Brain pericyte (primary cell): ENCODE data around the gene AZGP1.
"Not testable (repeated sequence)": the region's sequence is repeated elsewhere in the genome, so short reads cannot be mapped to it uniquely, and the experiment has no call there.

Experiments
- DNase-seq: peaks from one replicate; pipeline ENCODE4 v3.0.0-alpha.2; 2012; ENCODE audit warnings: low read depth, low spot score

Gene AZGP1

DNA sequence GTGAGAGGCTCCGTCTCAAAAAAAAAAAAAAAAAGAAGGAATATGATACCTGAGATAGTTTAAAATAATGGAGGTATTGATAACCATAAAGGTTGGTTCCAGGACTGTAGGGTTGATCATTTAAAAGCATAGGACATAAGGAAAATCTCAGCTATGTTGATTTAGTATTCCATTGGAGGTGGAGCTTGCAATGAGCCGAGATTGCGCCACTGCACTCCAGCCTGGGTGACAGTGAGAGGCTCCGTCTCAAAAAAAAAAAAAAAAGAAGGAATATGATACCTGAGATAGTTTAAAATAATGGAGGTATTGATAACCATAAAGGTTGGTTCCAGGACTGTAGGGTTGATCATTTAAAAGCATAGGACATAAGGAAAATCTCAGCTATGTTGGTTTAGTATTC, 23.2 kb downstream of the AZGP1 start:
- DNase-seq: not testable (repeated sequence)

DNA sequence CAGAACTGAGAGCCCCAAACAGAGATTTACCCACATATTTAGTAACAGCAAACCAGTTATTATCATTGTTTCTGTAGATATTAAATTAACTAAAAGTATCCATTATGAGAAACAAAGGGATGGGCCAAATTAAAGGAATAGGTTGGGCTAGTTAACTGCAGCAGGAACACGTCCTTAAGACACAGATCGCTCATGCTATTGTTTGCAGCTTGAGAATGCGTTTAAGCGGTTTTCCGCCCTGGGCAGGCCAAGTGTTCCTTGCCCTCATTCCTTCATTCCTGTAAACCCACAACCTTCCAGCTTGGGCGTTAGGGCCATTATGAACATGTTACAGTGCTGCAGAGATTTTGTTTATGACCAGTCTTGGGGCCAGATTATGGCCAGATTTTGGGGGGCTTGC, 25.0 kb downstream of the AZGP1 start:
- DNase-seq: not testable (repeated sequence)

DNA sequence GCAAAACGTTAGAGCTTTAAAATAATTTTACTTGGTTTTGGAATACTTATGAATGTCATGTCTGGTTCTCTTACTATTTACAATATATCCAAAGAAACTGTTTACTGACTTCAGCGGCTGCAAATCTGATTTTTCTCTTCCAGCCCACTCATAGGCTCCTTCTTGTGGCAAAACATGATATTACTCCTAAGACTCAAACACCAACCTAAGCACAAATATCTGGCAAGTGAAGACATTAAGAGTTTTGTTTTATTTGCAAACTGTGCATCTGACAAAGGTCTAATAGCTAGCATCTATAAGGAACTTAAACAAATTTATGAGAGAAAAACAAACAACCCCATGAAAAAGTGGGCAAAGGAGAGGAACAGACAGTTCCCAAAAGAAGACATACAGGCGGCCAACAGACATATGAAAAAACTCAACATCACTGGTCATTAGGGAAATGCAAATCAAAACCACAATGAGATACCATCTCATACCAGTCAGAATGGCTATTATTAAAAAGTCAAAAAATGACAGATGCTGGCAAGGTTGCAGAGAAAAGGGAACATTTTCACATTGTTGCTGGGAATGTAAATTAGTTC, 26.1 kb downstream of the AZGP1 start:
- no peak for DNase-seq

DNA sequence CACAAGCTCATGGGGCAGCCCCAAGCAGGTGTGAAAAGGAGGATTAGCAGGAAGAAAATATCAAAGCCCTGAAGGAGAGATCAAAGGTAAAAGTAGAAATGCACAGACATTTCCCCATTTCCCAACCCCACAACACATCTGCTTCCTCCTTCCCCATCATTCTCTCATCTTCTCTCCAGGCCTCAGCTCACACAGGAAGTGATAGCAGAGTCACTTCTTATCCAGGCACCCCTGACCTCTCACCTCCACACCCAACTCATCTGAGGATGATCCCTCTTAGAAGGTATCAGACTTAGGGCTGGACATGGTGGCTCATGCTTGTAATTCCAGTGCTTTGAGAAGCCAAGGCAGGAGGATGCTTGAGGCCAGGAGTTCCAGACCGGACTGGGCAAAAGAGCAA, 28.2 kb downstream of the AZGP1 start:
- DNase-seq: no peak

DNA sequence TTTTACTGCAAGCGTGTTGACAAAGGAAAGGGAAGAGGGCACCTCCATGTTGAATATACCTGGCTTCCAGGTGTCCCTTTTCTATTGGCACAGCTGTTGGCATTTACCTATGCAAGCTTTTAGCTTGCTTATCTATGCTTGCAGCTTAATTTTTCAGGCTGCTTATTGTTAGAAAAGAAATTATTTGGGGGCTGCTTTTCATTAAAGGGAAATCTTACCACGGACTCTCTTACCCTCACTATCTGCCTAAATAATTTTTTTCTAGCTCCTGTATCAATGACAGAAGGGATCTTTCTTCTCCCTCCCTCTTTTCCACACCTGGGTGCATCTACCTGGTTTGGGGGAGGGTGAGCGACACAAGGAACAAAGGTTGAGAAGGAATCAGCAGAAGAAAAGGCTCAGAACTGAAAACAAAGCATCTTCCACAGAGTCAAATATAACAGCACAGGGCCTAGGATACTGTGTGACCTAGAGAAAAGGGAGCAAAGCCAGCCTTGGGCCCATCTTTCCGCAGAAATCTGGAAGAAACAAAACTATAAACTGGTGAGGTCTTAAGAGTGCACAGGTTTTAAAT, 31.2 kb downstream of the AZGP1 start:
- no peak for DNase-seq

DNA sequence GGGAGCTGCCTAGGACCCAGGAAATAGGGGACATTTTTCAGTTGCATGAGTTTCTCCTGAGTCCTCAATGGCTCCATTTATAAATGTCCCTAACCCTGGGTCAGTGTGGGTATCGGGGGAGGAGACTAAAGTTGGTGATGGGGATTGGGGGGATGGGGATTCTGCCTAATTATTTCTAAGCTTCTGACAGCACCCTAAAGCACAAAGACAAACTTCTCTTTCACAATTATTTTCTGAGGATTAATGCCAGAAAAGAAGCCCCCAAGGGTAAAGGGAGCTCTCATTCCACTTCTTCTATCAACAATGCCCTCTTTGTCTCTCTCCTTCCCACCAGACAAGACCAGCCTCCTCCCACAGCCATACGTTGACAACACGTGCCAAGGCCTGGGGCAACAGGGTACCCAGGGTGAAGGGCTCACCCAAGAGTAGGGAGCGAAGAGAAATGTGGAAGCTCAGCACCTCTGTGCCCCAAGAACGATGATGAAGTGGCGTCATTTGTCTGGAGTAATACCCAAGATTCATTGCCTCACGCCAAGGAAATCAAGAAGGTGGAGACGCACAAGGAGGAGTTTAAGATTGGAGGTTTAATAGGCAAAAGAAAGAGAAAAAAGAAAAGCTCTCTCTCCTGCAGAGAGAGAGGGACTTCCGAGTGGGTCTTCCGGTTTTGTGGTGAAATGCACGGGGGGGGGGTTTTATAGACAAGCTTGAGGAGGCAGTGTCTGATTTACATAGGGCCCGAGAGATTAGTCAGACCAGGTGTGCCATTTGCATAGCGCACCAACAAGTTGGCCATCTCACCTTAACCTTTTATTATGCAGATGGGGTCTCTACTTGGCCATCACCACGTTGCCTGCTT, 32.0 kb downstream of the AZGP1 start:
- no peak for DNase-seq

DNA sequence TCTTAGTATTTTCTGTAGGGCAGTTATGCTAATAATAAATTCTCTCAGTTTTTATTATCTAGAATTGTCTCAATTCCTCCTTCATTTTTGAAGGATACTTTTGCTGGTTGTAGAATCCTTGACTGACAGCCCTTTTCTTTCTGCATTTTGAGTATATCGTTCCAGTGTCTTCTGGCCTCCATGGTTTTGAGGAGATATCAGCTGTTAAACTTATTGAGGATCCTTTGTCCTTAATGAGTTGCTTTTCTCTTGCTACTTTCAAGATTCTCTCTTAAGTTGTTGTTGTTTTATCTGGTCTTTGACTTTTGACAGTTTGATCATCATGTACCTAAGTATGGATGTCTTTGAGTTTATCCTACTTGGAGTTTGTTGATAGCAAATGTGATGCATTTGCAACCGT, 37.5 kb downstream of the AZGP1 start:
- no peak for DNase-seq

DNA sequence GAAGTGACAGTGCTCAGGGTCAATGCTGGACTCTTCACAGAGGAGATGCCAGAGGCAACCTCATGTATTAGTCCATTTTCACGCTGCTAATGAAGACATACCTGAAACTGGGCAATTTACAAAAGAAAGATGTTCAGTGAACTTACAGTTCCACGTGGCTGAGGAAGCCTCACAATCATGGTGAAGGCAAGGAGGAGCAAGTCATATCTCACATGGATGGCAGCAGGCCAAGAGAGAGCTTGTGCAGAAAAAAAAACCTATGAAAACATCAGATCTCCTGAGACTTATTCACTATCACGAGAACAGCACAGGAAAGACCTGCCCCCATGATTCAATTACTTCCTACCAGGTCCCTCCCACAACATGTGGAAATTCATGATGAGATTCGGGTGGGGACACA, 40.8 kb downstream of the AZGP1 start:
- DNase-seq: not testable (repeated sequence)

DNA sequence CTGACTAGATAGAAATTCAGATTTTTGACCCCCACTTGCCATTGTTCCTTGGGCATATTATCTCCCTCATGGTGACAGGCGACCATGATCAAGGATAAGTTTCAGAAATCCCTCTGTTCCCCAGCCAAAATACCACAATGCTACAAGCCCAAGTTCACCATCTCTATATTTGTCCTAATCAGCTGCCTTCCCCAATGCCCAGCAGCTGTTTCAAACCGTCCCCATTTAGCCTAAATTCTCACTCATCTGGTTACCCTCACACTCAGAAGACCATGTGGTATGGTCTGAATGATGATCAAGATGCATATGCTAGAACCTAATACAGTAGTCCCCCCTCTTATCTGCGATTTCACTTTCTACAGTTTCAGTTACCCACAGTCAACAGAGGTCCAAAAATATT, 45.5 kb downstream of the AZGP1 start:
- no peak for DNase-seq

DNA sequence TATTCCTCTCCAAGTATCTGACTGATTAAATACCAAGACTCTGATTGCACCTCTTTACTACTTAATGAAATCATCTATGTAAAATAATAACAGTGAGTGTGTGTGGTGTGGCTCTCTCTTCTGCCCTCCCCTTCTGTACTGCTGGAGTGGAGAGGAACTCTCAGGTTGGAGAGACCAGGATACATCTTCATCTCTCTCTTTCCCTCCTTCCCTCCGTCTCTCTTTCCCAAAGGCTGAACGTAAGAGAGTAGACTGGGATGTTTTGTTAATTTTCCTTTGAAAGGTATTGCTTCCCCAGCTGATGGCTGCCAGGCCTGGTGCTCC, 46.1 kb downstream of the AZGP1 start:
- no peak for DNase-seq

DNA sequence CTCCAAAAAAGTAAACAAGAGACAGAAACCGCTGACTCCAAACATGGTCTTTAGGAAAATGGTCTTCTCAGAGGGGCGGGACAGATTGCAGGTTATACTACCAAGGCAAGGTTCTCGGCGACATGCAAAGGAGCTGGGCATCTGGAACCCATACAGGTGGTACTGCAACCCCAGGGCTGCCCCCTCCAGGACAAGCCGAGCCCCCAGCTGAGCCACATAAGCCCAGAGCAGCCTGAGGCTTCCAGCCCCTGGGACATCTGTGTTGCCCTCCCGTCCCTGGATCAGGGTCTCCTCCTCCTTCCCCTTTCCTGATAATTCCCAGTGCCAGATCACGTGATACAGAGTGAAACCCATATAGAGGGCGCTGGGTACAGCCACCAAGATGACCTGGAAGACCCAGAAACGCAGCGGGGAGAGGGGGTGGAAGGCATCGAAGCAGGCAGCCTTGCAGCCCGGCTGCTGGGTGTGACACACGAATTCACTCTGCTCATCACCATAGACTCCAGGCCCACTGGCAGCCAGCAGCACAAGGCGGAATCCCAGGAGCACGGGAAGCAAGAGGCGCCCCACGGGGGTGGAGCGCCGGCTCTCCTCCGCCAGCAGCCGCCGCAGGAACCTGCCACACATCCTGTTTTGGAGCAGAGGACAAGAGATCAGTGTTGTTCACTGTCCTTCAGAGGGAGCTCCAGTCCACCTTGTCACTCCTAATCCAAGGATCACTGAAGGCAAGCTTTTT, 46.7 kb downstream of the AZGP1 start, which contains the start of gene GJC3:
Gene GJC3 (minus strand): TSS at position 627 of the 736 bp plus-strand sequence. CDS start 0 bp downstream, at position 627.
- DNase-seq: no peak

DNA sequence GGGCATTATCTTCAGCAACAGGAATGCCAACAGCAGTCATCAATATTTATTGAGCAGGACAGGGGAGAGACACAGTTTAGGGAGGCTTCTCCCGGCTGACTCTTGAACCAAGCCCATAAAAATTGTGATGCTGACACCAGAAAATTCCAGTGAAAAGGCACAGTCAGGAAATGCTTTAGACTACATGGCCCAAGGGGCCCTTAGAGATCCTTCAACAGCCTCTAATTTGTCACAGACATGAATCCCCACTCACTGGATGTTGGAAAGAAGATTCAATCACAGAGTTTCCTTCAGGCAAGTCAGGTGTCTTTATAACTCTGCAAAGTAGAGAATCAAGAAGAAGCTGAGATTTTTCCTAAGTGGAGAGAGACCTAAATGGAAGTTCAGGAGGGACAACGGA, 47.6 kb downstream of the AZGP1 start:
- no peak for DNase-seq

DNA sequence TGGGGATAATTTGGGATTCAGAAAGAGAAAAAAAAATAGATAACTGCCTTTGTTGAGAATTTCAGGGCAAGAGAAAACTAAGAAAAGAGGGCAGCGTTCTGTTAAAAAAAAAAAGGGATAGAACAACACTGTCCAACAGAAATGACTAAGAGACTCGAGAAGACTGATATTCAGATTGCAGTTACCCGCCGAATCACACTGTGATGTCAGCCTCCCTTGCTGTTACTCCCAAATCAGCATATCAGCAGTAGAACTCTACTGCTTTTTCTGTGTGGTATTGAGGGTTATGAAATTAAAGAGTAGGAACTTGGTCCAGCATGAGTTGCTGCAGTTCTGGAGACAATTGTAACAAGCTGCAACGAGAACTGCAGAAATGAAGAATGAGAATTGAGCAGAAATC, 48.3 kb downstream of the AZGP1 start:
- no peak for DNase-seq

DNA sequence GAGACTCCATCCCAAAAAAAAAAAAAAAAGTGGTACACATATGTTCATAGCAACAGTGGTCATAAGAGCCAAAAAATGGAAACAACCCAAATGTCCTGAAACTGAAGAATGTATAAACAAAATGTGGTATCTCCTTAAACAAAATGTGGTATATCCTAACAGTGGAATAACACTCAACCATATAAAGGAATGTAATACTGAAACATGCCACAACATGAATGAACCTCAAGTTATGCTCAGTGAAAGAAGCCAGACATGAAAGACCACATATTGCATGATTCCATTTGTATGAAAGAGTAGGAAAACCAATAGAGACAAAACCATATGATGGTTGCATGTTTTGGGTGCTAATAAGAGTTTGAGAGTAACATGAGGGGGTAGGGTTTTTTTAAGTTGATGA, 49.5 kb downstream of the AZGP1 start:
- DNase-seq: no peak

DNA sequence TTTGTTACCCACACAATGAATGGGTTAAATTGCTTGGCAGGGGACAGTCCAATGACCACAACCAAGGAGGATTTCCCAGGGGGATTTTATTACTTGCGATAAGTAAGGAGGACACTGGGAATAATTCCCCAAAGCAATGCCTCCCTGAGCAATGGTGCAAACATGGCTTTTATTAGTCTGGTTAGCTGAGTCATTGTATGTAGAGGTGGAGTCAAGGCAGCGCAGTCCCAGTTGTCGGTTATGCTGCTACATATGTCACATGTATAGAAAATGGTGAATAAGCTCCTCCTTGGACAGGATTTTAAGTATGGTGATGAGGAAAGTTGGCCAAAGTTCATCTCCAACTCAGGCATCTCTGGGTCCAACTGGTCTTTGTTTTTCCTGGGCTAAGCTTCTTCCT, 52.6 kb downstream of the AZGP1 start:
- no peak for DNase-seq

DNA sequence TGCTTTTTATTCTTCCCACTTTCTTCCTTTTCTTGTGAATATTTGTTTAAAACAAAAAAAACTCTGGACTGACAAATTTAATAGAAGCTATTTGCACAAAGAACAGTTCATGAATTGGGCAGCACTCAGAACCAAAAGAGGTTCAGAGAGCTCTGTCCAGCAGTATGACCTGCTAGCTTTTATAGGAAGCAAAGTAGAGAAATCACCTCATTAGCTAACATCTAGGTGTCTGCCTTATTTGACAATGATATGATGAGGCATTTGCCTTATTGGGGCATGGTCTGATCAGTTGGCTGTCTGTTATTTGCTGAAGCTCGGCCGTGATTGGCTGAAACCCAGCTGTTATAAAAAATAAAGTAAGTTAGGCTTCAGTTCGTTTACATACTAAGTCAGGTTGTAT, 55.7 kb downstream of the AZGP1 start:
- no peak for DNase-seq

DNA sequence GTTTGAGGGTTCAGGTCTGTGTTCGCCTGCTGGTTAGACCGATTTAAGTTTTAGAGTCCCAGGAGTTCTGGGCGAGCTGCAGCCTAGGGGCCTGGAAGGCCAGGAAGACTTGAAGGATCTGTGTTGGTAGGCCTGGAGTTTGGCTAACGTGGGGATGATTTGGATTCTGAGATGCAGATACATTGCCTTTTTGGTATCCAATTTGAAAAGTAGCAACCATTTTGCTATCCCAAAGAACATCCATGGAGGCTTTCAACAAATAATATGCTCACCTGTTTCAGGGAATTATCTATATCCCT, 56.1 kb downstream of the AZGP1 start:
- no peak for DNase-seq

DNA sequence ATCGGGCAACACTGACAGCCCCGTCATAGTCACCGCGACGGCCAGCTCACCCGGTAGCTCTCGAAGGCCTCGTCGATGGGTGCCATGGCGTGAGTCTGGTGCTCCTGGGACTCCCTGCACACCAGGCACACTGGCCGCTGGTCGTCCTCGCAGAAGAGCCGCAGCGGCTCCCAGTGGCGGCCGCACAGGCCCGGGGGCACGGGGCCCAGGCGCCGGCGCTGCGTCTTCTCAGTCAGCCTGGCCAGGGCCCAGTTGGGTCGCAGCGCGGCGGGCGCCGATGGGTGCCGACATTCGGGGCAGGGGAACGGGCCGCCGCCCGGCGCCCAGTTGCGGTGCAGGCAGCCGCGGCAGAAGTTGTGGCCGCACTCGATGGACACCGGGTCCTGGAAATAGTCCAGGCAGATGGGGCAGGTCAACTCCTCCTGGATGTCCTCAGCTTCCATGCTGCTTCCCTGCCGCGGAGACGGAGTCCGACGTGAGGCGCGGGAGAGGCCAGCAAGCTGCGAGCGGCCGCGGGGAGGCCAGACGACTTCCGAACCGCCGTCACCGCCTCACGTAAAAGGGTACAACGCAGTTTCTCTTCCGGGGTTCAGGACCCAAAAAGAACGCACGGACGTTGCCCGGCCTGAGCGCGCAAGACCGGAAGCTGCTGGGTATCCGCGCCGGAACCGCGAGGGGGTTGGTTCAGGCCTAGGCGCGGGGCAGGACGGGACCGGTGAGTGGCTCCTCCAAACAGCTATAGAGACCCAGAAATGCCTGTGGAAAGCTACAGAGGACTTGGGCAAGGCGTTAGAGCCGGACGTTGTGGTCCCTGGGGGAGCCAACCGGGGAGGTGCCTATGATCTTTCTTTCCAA, 56.6 kb downstream of the AZGP1 start, which contains the start of gene TRIM4:
Gene TRIM4 (minus strand): TSS at position 572 of the 855 bp plus-strand sequence. CDS start 129 bp downstream, at position 443.
- DNase-seq: peak; percentile 66
